KMS-11 (cell line): ENCODE measurements around the gene AFF4.

Experiments
- H2AFZ ChIP-seq: fragments of 200-600 bp; sonication (generic); 2 replicates; pipeline ENCODE4 v1.6.1; 2016; ENCODE audit warnings: antibody characterized with exemption, mixed run types, low read depth
- H3K27ac ChIP-seq: fragments of 200-600 bp; sonication (generic); 2 replicates; pipeline ENCODE4 v1.6.1; 2016; ENCODE audit warnings: mild to moderate bottlenecking, mixed run types
- H3K27me3 ChIP-seq: fragments of 200-600 bp; sonication (generic); 2 replicates; pipeline ENCODE4 v1.6.1; 2017; ENCODE audit warnings: mild to moderate bottlenecking, low read depth, mixed run types, moderate library complexity; ENCODE audit not compliant: insufficient read depth
- H3K36me3 ChIP-seq: fragments of 200-600 bp; sonication (generic); 2 replicates; pipeline ENCODE4 v1.6.1; 2017; ENCODE audit warnings: mild to moderate bottlenecking, mixed run types; ENCODE audit not compliant: insufficient read depth
- H3K4me1 ChIP-seq: fragments of 200-600 bp; sonication (generic); 2 replicates; pipeline ENCODE4 v1.6.1; 2016; ENCODE audit warnings: mild to moderate bottlenecking, low read depth, mixed run types; ENCODE audit not compliant: poor library complexity, severe bottlenecking
- H3K4me2 ChIP-seq: fragments of 200-600 bp; sonication (generic); 2 replicates; pipeline ENCODE4 v1.7.0; 2016; ENCODE audit warnings: mild to moderate bottlenecking, mixed run types
- H3K4me3 ChIP-seq: fragments of 200-600 bp; sonication (generic); IDR thresholded peaks from 2 replicates; pipeline ENCODE4 v1.6.1; 2017; ENCODE audit warnings: low read depth, low read length, mixed read lengths; ENCODE audit not compliant: insufficient read depth
- H3K79me2 ChIP-seq: fragments of 200-600 bp; sonication (generic); 2 replicates; pipeline ENCODE4 v1.6.1; 2016; ENCODE audit warnings: low read depth, mixed run types; ENCODE audit not compliant: insufficient read depth
- H3K9ac ChIP-seq: fragments of 200-600 bp; sonication (generic); 2 replicates; pipeline ENCODE4 v1.6.1; 2016; ENCODE audit warnings: mild to moderate bottlenecking, mixed run types
- H4K20me1 ChIP-seq: fragments of 200-600 bp; sonication (generic); 2 replicates; pipeline ENCODE4 v1.6.1; 2016; ENCODE audit warnings: mild to moderate bottlenecking, mixed run types; ENCODE audit not compliant: insufficient read depth
- TF ChIP-seq, protein P1 (sequence below): fragments of 200-600 bp; sonication (generic); conservative IDR thresholded peaks from 2 replicates; pipeline ENCODE4 v1.6.1; 2017; ENCODE audit warnings: low read depth, mild to moderate bottlenecking, antibody characterized with exemption, low read length, moderate library complexity, mixed read lengths

The AFF4 gene

DNA sequence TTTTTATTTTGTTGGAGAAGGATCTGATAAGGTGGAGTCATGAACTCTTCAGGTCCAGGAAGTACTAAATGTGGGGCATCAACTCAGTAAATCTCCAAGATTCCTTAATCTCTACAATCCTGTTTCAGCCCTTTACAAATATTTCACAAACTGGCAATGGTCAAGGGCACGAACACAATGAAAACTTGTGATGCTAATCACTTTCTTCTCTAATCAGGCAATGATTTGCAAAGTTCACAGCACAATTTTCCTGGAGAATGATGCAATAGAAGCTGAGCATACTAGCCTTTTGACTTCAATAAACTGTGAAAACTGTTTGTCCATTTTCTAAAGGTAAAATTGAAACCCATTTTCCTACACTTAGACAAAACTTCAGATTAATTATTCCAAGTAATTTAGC, 114.1 kb downstream of the AFF4 start:
- H3K9ac ChIP-seq, result no peak overlapping the region
- TF ChIP-seq, protein P1, sequence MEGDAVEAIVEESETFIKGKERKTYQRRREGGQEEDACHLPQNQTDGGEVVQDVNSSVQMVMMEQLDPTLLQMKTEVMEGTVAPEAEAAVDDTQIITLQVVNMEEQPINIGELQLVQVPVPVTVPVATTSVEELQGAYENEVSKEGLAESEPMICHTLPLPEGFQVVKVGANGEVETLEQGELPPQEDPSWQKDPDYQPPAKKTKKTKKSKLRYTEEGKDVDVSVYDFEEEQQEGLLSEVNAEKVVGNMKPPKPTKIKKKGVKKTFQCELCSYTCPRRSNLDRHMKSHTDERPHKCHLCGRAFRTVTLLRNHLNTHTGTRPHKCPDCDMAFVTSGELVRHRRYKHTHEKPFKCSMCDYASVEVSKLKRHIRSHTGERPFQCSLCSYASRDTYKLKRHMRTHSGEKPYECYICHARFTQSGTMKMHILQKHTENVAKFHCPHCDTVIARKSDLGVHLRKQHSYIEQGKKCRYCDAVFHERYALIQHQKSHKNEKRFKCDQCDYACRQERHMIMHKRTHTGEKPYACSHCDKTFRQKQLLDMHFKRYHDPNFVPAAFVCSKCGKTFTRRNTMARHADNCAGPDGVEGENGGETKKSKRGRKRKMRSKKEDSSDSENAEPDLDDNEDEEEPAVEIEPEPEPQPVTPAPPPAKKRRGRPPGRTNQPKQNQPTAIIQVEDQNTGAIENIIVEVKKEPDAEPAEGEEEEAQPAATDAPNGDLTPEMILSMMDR, result no peak
- H3K27ac ChIP-seq, result no peak overlapping the region
- no peaks in the 10 kb centered on the region for H4K20me1 ChIP-seq
- H3K27me3 ChIP-seq, result no peaks in the 10 kb centered on the region
- peaks cover 4% of the 10 kb centered on the region for H3K4me1 ChIP-seq
- no peaks in the 10 kb centered on the region for H3K36me3 ChIP-seq
- H3K4me2 ChIP-seq, result no peak overlapping the region
- H3K4me3 ChIP-seq, result no peak overlapping the region
- H2AFZ ChIP-seq, result no peak overlapping the region
- H3K79me2 ChIP-seq, result no peaks in the 10 kb centered on the region

DNA sequence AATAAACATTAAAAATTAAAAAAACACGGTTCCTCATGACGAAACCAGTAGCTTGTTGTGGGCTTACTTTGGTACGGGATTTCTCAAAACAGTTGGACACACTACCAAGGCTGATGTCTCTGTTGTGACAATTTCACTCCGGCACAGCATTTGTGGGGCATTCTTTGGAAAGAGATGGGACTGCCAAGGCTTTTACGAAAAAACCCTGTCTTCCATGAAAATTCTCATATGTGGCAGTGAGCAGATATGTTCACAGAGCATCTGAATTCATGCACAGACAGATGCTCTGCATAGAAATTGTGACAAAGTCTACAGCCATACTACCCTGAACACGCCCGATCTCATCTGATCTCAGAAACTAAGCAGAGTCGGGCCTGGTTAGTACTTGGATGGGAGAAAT, 115.2 kb downstream of the AFF4 start:
- Histone ChIP-seq H4K20me1 (no peaks in the 10 kb centered on the region), H3K27ac (no peak overlapping the region), H3K27me3 (no peaks in the 10 kb centered on the region), H3K9ac (no peak overlapping the region), H3K36me3 (no peaks in the 10 kb centered on the region), H3K4me1 (peaks cover 4% of the 10 kb centered on the region), H3K4me2 (no peak overlapping the region), H3K4me3 (no peak overlapping the region), H2AFZ (no peak overlapping the region), H3K79me2 (no peaks in the 10 kb centered on the region)
- TF ChIP-seq, protein P1, result no peak

DNA sequence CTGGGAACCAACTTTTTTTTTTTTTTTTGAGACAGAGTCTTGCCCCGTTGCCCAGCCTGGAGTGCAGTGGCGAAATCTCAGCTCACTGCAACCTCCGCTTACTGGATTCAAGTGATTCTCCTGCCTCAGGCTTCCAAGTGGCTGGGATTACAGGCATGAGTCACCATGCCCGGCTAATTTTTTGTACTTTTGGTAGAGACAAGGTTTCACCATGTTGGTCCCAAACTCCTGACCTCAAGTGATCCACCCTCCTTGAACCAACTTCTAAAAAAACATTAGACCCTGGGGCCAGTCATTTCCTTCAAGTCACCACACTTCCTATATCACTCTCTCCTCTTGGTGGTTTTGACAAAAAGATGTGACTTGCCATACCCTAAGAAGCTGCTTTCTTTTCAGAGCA, 122.1 kb downstream of the AFF4 start:
- H3K27ac ChIP-seq, result no peak overlapping the region
- no peaks in the 10 kb centered on the region for H3K79me2 ChIP-seq
- H3K36me3 ChIP-seq, result no peaks in the 10 kb centered on the region
- H4K20me1 ChIP-seq, result no peaks in the 10 kb centered on the region
- TF ChIP-seq, protein P1, result no peak
- no peaks in the 10 kb centered on the region for H3K27me3 ChIP-seq
- no peak overlapping the region for H3K9ac ChIP-seq
- H3K4me2 ChIP-seq, result no peak overlapping the region
- H3K4me1 ChIP-seq, result no peaks in the 10 kb centered on the region
- no peak overlapping the region for H2AFZ ChIP-seq
- H3K4me3 ChIP-seq, result no peak overlapping the region

DNA sequence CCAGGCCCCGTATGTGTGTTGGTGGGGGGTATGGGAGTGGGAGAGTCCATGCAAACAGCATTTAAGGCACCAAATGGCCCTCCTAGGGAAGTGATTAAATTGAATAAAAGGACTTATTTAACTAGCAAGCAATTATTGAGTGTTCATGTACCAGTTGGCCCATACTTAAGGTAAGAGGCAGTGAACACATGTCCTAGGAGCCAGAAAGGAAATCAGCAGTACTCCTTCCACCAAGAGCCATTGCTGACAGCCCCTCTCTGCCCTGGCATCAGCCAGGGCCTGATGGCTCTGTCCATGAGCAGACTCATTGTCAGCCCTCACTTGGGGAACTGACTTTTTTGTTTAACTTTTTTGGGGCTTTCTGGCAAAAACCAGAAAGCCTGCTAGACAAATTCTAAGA, 122.5 kb downstream of the AFF4 start:
- H3K4me2 ChIP-seq, result no peak overlapping the region
- TF ChIP-seq, protein P1, result no peak
- no peaks in the 10 kb centered on the region for H4K20me1 ChIP-seq
- H3K4me3 ChIP-seq, result no peak overlapping the region
- H3K79me2 ChIP-seq, result no peaks in the 10 kb centered on the region
- no peak overlapping the region for H2AFZ ChIP-seq
- H3K4me1 ChIP-seq, result no peaks in the 10 kb centered on the region
- no peak overlapping the region for H3K9ac ChIP-seq
- no peak overlapping the region for H3K27ac ChIP-seq
- no peaks in the 10 kb centered on the region for H3K27me3 ChIP-seq
- no peaks in the 10 kb centered on the region for H3K36me3 ChIP-seq

DNA sequence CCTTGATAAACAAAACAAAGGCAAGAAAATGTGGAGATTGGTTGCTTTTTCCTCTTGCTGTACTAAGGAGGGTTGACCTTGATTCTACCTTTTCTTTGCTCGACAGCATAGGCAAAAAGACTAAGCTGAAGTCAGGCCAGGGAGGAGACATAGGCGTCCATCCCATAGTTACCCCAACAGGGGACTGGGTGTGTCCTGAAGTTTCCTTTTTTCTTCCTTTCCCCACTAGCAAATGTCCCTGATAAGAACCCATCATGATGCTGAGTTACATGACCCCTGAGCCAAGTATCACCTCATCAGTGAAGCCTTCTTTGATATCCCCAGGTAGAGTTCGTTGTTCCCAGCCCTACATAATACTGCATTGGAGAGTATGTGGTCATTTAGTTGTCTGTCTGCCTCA, 123.1 kb downstream of the AFF4 start:
- Histone ChIP-seq H3K4me2 (no peak overlapping the region), H3K27me3 (no peaks in the 10 kb centered on the region), H3K4me1 (no peaks in the 10 kb centered on the region), H2AFZ (no peak overlapping the region), H3K4me3 (no peak overlapping the region), H3K27ac (no peak overlapping the region), H3K79me2 (no peaks in the 10 kb centered on the region), H3K9ac (no peak overlapping the region), H4K20me1 (no peaks in the 10 kb centered on the region), H3K36me3 (no peaks in the 10 kb centered on the region)
- TF ChIP-seq, protein P1, result no peak
